Activated naive CD4-positive, alpha-beta T cell treated with anti-CD3 and anti-CD28 coated beads, Interleukin-2, amount 50 U/mL, for 72 hours (primary cell): ENCODE data around the gene MOV10L1. TPM values are rescaled to one million over a fixed set of nuclear protein-coding genes. Genes with fewer than 3 reads are reported as not detected.
"Not testable (repeated sequence)": the region's sequence is repeated elsewhere in the genome, so short reads cannot be mapped to it uniquely, and the experiment has no call there.

Experiments used
- ATAC-seq, 2 donors: fragments of 150-1000 bp; cut with Tn5 transposase; 2 replicates each; pipeline ENCODE4 v1.10.0; 2021; ENCODE audit warnings: mild to moderate bottlenecking in 2 of 2, moderate library complexity in 2 of 2
- DNase-seq, 2 donors: peaks; one replicate each; pipeline ENCODE4 v3.0.0; 2021 to 2022; ENCODE audit warnings: low spot score in 2 of 2
- H3K27ac Mint-ChIP-seq, 2 donors: one replicate each; pipeline ENCODE4 v1.8.0; 2022; ENCODE audit warnings: mild to moderate bottlenecking in 2 of 2, mixed read lengths in 2 of 2
- H3K36me3 Mint-ChIP-seq, 2 donors: one replicate each; pipeline ENCODE4 v1.8.0; 2022; ENCODE audit warnings: mixed read lengths in 2 of 2
- H3K9me3 Mint-ChIP-seq, 2 donors: one replicate each; pipeline ENCODE4 v1.8.0; 2022; ENCODE audit warnings: mixed read lengths in 2 of 2
- total RNA-seq, 2 donors: library from RNA; stranded (reverse); gene quantifications; one replicate each; pipeline ENCODE4 v1.2.3, GENCODE V29; 2022

Gene MOV10L1
- total RNA-seq, 2 donors from 2014 or later = not detected

GRCh38 chr22:50150161-50151129 is 60.6 kb downstream of the MOV10L1 start:
- DNase-seq = no peak
- Mint-ChIP-seq H3K36me3 (no peaks in the 10 kb centered on the region), H3K27ac (no peak overlapping the region), H3K9me3 (no peaks in the 10 kb centered on the region)
- ATAC-seq = no peak

- Mint-ChIP-seq H3K27ac (no peak overlapping the region), H3K36me3 (no peaks in the 10 kb centered on the region), H3K9me3 (no peaks in the 10 kb centered on the region)
- no peak for ATAC-seq
- DNase-seq = no peak
These were observed 62.0 kb downstream of the MOV10L1 start for GRCh38 chr22:50151571-50152537.

GRCh38 chr22:50153056-50153755 is 63.4 kb downstream of the MOV10L1 start:
- H3K27ac Mint-ChIP-seq = no peak overlapping the region
- H3K9me3 Mint-ChIP-seq = no peaks in the 10 kb centered on the region
- no peak for DNase-seq
- ATAC-seq = no peak
- no peaks in the 10 kb centered on the region for H3K36me3 Mint-ChIP-seq

GRCh38 chr22:50153756-50154140 is 63.9 kb downstream of the MOV10L1 start:
- no peak overlapping the region for H3K27ac Mint-ChIP-seq
- ATAC-seq (no peak), DNase-seq (no peak)
- H3K9me3 Mint-ChIP-seq = no peaks in the 10 kb centered on the region
- H3K36me3 Mint-ChIP-seq = no peaks in the 10 kb centered on the region

- DNase-seq = no peak
These were observed 68.0 kb downstream of the MOV10L1 start for GRCh38 chr22:50157709-50158375.

GRCh38 chr22:50160947-50161346 is 71.1 kb downstream of the MOV10L1 start:
- DNase-seq = no peak
- Mint-ChIP-seq H3K36me3 (no peaks in the 10 kb centered on the region), H3K27ac (no peak overlapping the region), H3K9me3 (no peaks in the 10 kb centered on the region)
- no peak for ATAC-seq

More at GRCh38 chr22:50157709-50158375, 68.0 kb downstream of the MOV10L1 start:
- no peaks in the 10 kb centered on the region for H3K9me3 Mint-ChIP-seq
- no peak for ATAC-seq
- no peak overlapping the region for H3K27ac Mint-ChIP-seq
- H3K36me3 Mint-ChIP-seq = no peaks in the 10 kb centered on the region

GRCh38 chr22:50161508-50162390 is 71.9 kb downstream of the MOV10L1 start:
- Mint-ChIP-seq H3K36me3 (no peaks in the 10 kb centered on the region), H3K27ac (peak overlapping the region in 1 of 2 donors; percentile 29), H3K9me3 (no peaks in the 10 kb centered on the region)
- no peak for DNase-seq
- no peak for ATAC-seq

- Mint-ChIP-seq H3K36me3 (no peaks in the 10 kb centered on the region), H3K27ac (no peak overlapping the region), H3K9me3 (no peaks in the 10 kb centered on the region)
- ATAC-seq (no peak), DNase-seq (no peak)
These were observed 72.7 kb downstream of the MOV10L1 start for GRCh38 chr22:50162391-50162956.

- no peaks in the 10 kb centered on the region for H3K36me3 Mint-ChIP-seq
- H3K27ac Mint-ChIP-seq = no peak overlapping the region
- H3K9me3 Mint-ChIP-seq = no peaks in the 10 kb centered on the region
- ATAC-seq = no peak
- DNase-seq = no peak
These were observed 75.8 kb downstream of the MOV10L1 start for GRCh38 chr22:50165436-50166123.

GRCh38 chr22:50167689-50168489 is 78.1 kb downstream of the MOV10L1 start:
- DNase-seq = no peak
- Mint-ChIP-seq H3K27ac (no peak overlapping the region), H3K36me3 (no peaks in the 10 kb centered on the region)

GRCh38 chr22:50168490-50169180 is 78.8 kb downstream of the MOV10L1 start:
- not testable (repeated sequence) for H3K9me3 Mint-ChIP-seq, DNase-seq, ATAC-seq, H3K36me3 Mint-ChIP-seq, H3K27ac Mint-ChIP-seq

More at GRCh38 chr22:50167689-50168489, 78.1 kb downstream of the MOV10L1 start:
- no peaks in the 10 kb centered on the region for H3K9me3 Mint-ChIP-seq
- ATAC-seq = no peak

GRCh38 chr22:50169181-50169759 is 79.5 kb downstream of the MOV10L1 start:
- no peak for DNase-seq
- no peak for ATAC-seq
- Mint-ChIP-seq H3K36me3 (no peaks in the 10 kb centered on the region), H3K27ac (peak overlapping the region in 1 of 2 donors; percentile 55), H3K9me3 (no peaks in the 10 kb centered on the region)

- no peaks in the 10 kb centered on the region for H3K36me3 Mint-ChIP-seq
- DNase-seq = peak; percentile 55 to 83
- ATAC-seq = peak; percentile 82 to 85
- H3K9me3 Mint-ChIP-seq = no peaks in the 10 kb centered on the region
- H3K27ac Mint-ChIP-seq = no peak overlapping the region
These were observed 80.1 kb downstream of the MOV10L1 start for GRCh38 chr22:50169774-50170341.
